HepG2 (cell line): ENCODE results near the gene CRK. TPM values are rescaled to one million over a fixed set of nuclear protein-coding genes. Genes with fewer than 3 reads are reported as not detected.

ENCODE experiments used
- ARNT2 ChIP-seq: sonication (generic); formaldehyde crosslinking; IDR thresholded peaks from 2 replicates; pipeline ENCODE4 v1.8.0; 2022; ENCODE audit warnings: mild to moderate bottlenecking, low read depth, missing genetic modification reagents, moderate library complexity
- ATF7 ChIP-seq, 2 experiments: fragments of 450-650 bp in 1 of 2; sonication (generic) in 1 of 2; formaldehyde crosslinking in 1 of 2; IDR thresholded peaks; 2 replicates each; pipeline versions ENCODE4 v1.4.0 to v1.6.1; 2016 to 2020; ENCODE audit warnings: antibody characterized with exemption in 1 of 2, mild to moderate bottlenecking in 1 of 2, missing genetic modification reagents in 1 of 2
- BRD4 ChIP-seq: sonication (generic); formaldehyde crosslinking; IDR thresholded peaks from 2 replicates; pipeline ENCODE4 v1.4.0; 2020; ENCODE audit warnings: missing genetic modification reagents
- CBFB ChIP-seq: sonication (generic); formaldehyde crosslinking; IDR thresholded peaks from 2 replicates; pipeline ENCODE4 v1.4.0; 2020; ENCODE audit warnings: missing genetic modification reagents
- FOXC1 ChIP-seq: sonication (generic); formaldehyde crosslinking; IDR thresholded peaks from 2 replicates; pipeline ENCODE4 v1.8.0; 2022; ENCODE audit warnings: mild to moderate bottlenecking, missing genetic modification reagents, borderline replicate concordance
- FOXP1 ChIP-seq, 2 experiments: fragments of 450-650 bp in 1 of 2; IDR thresholded peaks; 2 replicates each; pipeline ENCODE4 v1.6.1; 2017 to 2018; ENCODE audit warnings: antibody characterized with exemption in 1 of 2
- HCFC1 ChIP-seq: fragments of 150-350 bp; IDR thresholded peaks from 2 replicates; pipeline ENCODE4 v1.6.1; 2014; ENCODE audit warnings: low read depth, low read length
- HDAC2 ChIP-seq: sonication (generic); formaldehyde crosslinking; IDR thresholded peaks from 2 replicates; pipeline ENCODE4 v1.4.0; 2020; ENCODE audit warnings: missing genetic modification reagents
- HNF1B ChIP-seq: sonication (generic); formaldehyde crosslinking; IDR thresholded peaks from 2 replicates; pipeline ENCODE4 v1.5.1; 2020; ENCODE audit warnings: mild to moderate bottlenecking, moderate library complexity, missing genetic modification reagents
- HNF4G ChIP-seq, 2 experiments: sonication (generic) in 1 of 2; formaldehyde crosslinking in 1 of 2; IDR thresholded peaks; 2 replicates each; pipeline versions ENCODE4 v1.4.0 to v1.6.1; 2011 to 2020; ENCODE audit warnings: borderline replicate concordance in 2 of 2, low read depth in 2 of 2, mild to moderate bottlenecking in 2 of 2, low read length in 1 of 2, missing genetic modification reagents in 1 of 2, moderate library complexity in 1 of 2
- HNRNPUL1 ChIP-seq: fragments of 200-400 bp; formaldehyde crosslinking; IDR thresholded peaks from 2 replicates; pipeline ENCODE4 v1.6.1; 2017; ENCODE audit warnings: low read depth, mild to moderate bottlenecking, low read length, moderate library complexity
- KLF13 ChIP-seq: sonication (generic); formaldehyde crosslinking; IDR thresholded peaks from 2 replicates; pipeline ENCODE4 v1.4.0; 2020; ENCODE audit warnings: mild to moderate bottlenecking, missing genetic modification reagents
- KLF15 ChIP-seq: sonication (generic); formaldehyde crosslinking; IDR thresholded peaks from 2 replicates; pipeline ENCODE4 v1.8.1; 2023; ENCODE audit warnings: borderline replicate concordance, mild to moderate bottlenecking, inconsistent platforms, missing genetic modification reagents, mixed read lengths
- MBD4 ChIP-seq: IDR thresholded peaks from 2 replicates; pipeline ENCODE4 v1.6.1; 2012; ENCODE audit warnings: low read length, inconsistent platforms, borderline replicate concordance
- MYC ChIP-seq: sonication (generic); formaldehyde crosslinking; IDR thresholded peaks from 2 replicates; pipeline ENCODE4 v1.9.0; 2021; ENCODE audit warnings: missing genetic modification reagents, borderline replicate concordance
- POLR2G ChIP-seq: fragments of 200-400 bp; formaldehyde crosslinking; IDR thresholded peaks from 2 replicates; pipeline ENCODE4 v1.6.1; 2018; ENCODE audit warnings: mild to moderate bottlenecking, low read depth, low read length, moderate library complexity
- RFX5 ChIP-seq: IDR thresholded peaks from 2 replicates; pipeline ENCODE4 v1.6.1; 2011; ENCODE audit warnings: low read depth, low read length, improper control_type of control experiment
- SALL1 ChIP-seq: sonication (generic); formaldehyde crosslinking; IDR thresholded peaks from 2 replicates; pipeline ENCODE4 v1.8.0; 2022; ENCODE audit warnings: mild to moderate bottlenecking, missing genetic modification reagents
- TFE3 ChIP-seq: IDR thresholded peaks from 2 replicates; pipeline ENCODE4 v1.6.1; 2016
- ZNF138 ChIP-seq: sonication (generic); formaldehyde crosslinking; IDR thresholded peaks from 2 replicates; pipeline ENCODE4 v1.5.0; 2020; ENCODE audit warnings: mild to moderate bottlenecking, low read depth, missing genetic modification reagents
- ZNF770 ChIP-seq: sonication (generic); formaldehyde crosslinking; IDR thresholded peaks from 2 replicates; pipeline ENCODE4 v1.5.0; 2020; ENCODE audit warnings: mild to moderate bottlenecking, missing genetic modification reagents
- polyA plus RNA-seq, 8 experiments: library from polyadenylated mRNA; depleted of rRNA in 3 of 8; stranded (reverse) in 7 of 8; unstranded in 1 of 8; fragments of >200 nt; fragmentation: Illumina TruSeq in 4 of 8; extraction: Trizol in 4 of 8; gene quantifications; 2 replicates each; pipeline versions ENCODE4 v1.2.1 to v1.2.3, GENCODE V29; 2011 to 2016; ENCODE audit warnings: low read depth in 4 of 8, missing spikeins in 1 of 8, mixed read lengths in 1 of 8; ENCODE audit not compliant: insufficient read depth in 1 of 8
- total RNA-seq, 5 experiments: library from RNA; depleted of rRNA; stranded (reverse); fragments of >200 nt; fragmentation: Illumina TruSeq; extraction: Trizol; gene quantifications; 2 replicates each; pipeline ENCODE4 v1.2.3, GENCODE V29; 2016; ENCODE audit warnings: low read depth in 1 of 5

The CRK gene
- total and polyA plus RNA-seq, 2 of the 13 experiments (the other 11 are each of a cell fraction or from before 2014, with no cell fraction given): 47.4 to 54.2 TPM

GRCh38 chr17:1413281-1413791, 42.7 kb downstream of the CRK start (continued):
- TF ChIP-seq HNRNPUL1 (no peak), ZNF138 (no peak), KLF15 (CRISPR knock-in tag) (no peak), TFE3 (CRISPR knock-in tag) (peak; percentile 60), FOXC1 (CRISPR knock-in tag) (no peak), ARNT2 (CRISPR knock-in tag) (no peak), SALL1 (peak; percentile 55), HDAC2 (CRISPR knock-in tag) (peak; percentile 67), HNF1B (CRISPR knock-in tag) (0 out of 2 replicates have a peak, but pooled peaks have one; percentile 19), ZNF770 (CRISPR knock-in tag) (no peak), BRD4 (CRISPR knock-in tag) (no peak), KLF13 (CRISPR knock-in tag) (no peak), POLR2G (no peak), MBD4 (no peak), FOXP1 (IDR thresholded peaks at IDR 0.05) (no peak), FOXP1 (CRISPR knock-in tag; IDR thresholded peaks at IDR 0.05) (peak; percentile 46; the same call in 1 of the 2 replicates), RFX5 (no peak), MYC (peak; percentile 42; the same call in 1 of the 2 replicates), HCFC1 (no peak), HNF4G (IDR thresholded peaks at IDR 0.05; ENCODE audit: borderline replicate concordance, low read depth, low read length) (peak; percentile 30; the same call in 1 of the 2 replicates), HNF4G (CRISPR knock-in tag; IDR thresholded peaks at IDR 0.05; ENCODE audit: borderline replicate concordance, low read depth) (peak; percentile 36; the same call in 1 of the 2 replicates), CBFB (peak; percentile 45; the same call in 1 of the 2 replicates), ATF7 (IDR thresholded peaks at IDR 0.05) (no peak), ATF7 (CRISPR knock-in tag; IDR thresholded peaks at IDR 0.05) (0 out of 2 replicates have a peak, but pooled peaks have one; percentile 30)
